Measurements from ENCODE around the gene C17orf100.
"Not testable (repeated sequence)": the region's sequence is repeated elsewhere in the genome, so short reads cannot be mapped to it uniquely, and the experiment has no call there.

Gene C17orf100

DNA sequence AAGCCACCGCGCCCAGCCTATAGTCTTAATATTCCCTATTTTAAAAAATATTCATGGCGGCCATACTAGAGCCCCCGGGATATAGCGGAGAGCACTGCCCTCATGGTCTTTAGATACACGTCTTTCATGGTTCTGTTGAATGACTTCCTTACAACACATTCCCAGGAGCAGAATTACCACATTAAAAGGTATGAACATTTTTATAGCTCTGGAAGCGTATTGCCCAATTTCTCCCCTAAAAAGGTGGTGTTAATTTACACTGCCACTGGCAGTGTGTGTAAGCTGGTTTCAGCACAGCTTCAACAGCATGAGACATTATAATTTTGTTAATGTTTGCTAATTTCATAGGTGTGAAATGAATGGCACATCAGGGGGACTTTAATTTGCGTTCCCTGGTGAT lies 19.0 kb downstream of the C17orf100 start:
- no peak for DNase-seq

DNA sequence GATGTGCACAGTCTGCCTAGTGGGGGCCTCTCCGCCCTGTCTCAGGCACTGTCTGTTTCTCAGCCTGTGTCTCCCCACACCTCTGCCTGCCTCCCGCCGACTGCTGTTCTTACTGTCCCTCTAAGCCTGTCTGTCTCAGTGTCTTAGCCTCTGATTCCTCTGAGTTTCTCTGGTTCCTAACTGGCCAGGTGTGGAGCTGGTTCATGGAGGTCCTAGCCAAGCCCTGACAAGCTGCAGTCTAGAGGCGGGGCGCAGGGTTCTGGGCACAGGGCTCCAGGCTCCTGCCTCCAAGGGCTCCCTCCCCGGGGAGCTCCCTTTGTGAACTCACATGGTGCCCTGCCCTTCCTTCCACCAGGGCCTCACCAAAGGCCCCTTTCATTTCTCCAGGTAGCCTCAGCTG lies 19.4 kb downstream of the C17orf100 start:
- DNase-seq = no peak

DNA sequence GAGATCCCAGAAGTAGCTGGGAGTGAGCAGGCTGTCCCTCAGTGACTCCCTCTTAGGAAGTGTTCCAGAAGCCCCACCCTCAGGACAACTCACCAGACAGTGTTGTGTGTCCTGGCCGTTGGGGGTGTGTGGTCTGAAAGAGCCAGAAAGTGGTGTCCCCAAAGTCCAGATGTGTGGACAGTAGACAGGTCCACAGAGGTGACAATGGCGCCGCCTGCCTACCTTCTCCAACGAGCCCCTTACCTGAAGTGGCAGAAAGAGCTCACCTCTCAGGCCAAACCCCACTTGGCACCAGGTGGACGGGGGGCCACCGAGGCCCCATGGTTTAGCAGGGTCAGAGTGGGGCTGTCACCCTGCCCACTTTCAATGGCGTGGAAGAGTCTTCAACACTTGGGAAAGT lies 19.9 kb downstream of the C17orf100 start:
- no peak for DNase-seq

DNA sequence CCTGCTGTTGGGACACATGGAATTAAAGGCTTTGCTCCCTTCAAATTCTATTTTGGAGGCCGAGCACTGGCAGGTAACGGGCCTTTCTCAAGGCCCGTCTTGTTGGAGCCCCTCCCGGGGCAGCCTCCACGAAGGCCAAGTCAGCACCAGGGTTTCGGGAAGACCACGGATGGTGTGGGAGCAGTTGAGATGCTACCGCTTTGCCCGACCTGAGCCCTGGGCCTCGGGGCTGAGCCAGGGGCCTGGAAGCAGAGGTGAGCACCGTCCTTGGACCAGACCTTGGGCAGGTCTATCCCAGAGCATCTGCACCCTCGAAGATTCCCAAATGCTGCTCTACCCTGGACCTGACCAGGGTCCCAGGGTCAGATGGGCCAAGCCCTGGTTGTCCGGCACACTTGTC lies 23.0 kb downstream of the C17orf100 start:
- no peak for DNase-seq

DNA sequence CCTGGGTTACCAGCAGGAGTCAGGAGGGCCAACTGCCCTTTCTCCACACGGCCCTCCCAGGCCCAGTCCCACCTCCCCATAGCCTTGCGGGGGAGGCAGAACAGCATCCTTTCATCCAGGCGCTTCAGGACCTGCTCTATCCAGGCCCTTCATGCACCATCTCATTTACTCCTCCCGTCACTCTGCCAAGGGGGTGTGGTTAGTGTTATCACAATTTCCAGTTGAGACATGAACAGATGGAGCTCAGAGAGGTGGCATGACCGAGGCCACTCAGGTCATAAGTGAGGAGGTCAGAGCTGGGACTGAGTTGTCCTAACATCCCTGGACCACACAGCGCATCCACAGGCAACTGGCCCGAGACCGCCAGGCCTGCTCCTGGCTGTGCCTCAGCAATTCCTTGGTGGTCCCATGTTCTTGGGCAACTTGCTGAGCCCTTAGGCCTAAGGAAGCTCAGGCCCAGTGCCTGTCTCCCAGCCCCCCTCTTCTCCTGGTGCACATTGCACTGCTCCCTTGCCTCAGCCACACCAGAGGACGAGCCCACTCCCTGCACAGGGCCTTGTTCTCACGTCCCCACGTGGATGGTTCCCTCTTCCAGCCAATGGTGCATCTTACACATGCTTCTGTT lies 23.8 kb downstream of the C17orf100 start:
- no peak for DNase-seq

DNA sequence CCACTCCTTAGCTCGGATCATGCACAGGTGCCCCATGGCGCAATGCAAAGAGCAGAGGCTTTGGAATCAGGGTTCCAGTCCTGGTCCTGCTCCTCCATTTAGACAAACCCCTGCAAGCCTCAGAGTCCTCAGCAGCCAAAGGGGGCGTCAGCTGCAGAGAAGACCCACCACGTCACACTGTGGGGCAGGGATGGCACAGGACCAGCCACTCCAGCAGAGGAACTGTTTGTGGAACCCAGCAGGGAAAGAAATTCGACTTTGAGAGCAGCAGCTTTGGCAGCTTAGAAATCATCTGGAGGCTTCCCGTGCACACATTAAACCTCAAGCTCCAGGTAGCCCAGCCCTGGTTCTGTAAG lies 25.2 kb downstream of the C17orf100 start:
- no peak for DNase-seq

DNA sequence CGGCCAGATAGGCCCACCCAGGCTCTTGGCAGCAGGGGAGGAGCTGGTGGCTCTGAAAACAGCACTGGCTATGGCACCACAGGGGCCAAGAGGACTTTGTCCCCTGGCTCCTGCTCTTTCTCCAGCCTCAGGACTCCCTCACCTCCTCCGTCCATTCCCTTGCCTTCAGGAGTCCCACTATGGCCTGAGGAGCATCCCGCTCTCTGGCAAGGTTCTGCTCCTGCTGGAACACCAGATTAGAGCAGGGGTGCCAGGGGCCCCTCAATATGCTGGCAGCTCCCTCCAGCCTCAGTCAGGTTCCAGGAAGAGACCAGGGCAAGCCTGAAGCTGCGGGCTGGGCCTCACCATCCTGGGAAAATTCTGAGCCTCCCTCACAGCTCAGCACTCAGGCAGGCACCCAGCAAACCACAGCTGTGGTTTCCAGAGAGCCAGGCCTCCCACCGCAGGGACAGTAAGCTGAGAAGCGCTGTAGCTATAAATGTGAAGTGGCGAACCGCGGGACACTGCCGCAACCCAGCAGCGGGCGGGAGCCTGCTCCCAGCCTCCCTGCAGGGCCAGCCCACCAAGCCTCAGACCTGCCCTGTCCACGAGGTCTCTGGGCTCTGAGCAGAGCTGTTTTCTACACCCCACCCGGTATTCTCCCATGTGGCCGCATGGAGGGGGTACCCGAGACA lies 25.7 kb downstream of the C17orf100 start:
- no peak for DNase-seq

DNA sequence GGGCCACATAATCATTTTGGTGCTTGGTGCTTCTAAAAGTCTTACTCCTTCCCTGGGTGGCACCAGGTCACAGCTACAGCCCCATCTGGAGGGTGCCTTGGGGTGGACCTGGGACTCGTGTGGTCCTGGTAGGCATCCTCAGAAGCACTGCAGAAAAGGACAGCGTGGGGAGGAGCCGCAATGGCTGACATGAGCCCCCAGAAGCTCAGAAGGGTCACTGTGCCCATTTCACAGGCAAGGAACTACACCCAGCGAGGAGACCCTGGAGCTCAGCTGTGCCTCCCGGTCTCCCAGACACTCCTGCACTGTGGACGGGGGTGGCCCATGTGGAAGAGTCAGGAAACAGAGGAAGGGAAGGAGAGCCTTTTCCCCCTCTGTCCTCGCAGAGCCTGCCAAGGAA lies 26.4 kb downstream of the C17orf100 start:
- no peak for DNase-seq

DNA sequence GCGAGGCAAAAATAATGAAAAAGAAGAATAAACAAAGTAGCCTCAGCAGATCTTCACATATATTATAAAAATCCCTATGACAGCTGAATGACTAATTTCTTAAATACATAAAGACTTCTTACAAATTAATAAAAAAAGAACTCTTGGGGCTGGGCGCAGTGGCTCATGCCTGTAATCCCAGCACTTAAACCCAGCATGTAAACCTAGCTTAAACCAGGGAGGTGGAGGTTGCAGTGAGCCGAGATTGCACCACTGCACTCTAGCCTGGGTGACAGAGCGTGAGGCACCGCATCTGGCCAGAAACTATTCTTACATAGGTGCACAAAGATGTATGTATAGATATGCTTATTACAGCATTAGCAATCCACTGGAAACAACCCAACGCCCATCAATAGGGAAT lies 27.7 kb downstream of the C17orf100 start:
- DNase-seq = no peak

DNA sequence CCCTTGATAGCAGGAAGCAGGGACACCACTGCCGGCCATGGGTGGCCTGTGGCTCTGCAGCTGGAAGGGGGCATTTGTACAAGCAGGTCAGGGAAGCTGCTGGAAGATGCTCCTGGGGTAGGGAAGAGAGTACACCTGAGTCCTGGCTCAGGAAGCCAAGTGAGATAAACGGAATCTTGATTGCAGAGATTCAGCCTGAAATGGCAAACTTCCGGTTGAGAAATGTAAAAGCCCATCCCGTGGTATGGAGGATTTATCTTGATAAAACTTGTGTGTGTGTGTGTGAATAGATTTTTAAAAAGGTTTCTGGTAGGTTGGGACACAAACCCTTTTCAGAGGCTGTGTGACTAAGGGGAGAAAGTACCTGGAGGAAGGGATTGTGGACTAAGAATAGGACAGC lies 29.6 kb downstream of the C17orf100 start:
- DNase-seq = no peak

DNA sequence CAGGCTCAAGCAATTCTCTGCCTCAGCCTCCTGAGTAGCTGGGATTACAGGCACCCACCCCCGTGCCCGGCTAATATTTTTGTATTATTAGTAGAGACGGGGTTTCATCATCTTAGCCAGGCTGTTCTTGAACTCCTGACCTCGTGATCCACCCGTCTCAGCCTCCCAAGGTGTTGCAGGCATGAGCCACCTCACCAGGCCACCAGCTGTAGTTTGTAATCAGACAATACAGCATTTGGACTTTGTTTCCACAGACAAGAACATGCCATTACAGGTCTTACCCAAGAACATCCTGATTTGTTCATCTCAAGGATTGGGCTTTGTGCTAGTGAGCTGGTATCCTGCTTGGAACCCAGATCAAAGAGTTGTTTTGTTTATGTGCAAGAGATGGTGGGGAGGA lies 30.1 kb downstream of the C17orf100 start:
- DNase-seq = no peak

DNA sequence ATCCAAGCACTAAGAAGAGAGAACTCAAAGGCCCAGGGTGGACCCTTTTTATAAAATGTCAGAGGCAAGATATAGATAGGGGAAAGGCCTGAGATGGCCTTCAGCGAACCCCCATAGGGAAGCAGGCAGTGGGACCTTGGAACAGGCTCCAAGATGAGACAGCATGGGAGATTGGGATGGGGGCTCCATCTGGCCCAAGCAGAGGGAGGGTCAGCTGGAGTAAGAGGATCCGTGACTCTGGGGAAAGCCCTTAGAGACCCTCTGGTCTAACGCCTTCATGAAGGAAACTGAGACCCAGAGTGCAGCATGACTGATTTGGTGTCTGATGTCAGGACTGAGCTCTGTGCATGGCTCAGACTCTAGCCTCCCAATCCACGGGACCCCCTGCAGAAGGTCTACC lies 30.8 kb downstream of the C17orf100 start:
- DNase-seq = no peak

DNA sequence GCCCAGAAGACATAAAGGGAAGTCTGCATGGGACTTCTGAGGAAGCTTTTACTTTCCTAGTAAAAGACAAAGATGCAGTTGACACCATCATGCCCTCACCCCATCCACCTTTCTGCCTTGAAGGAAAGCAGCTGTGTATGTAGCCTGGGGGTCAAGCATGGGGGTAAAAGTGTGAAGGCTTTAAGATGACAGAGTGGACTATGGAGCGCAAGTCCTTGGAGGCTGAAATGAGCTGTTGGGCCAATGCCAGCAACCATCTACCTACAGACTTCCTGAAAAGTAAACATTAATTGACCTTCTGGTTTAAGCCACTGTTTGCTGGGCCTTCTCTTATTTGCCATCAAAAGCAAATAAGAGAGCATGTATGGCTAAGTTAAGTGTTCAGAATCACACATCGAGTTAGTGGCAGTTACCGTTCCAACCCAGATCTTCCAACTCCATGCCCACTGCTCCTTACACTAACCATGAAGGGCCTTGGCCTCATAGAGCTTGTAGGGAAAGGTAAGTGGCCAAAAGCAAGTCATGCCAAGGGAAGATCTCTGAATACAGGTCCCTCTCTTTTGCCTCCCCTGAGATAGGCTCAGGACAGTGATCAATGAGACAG lies 31.6 kb downstream of the C17orf100 start:
- DNase-seq = no peak

DNA sequence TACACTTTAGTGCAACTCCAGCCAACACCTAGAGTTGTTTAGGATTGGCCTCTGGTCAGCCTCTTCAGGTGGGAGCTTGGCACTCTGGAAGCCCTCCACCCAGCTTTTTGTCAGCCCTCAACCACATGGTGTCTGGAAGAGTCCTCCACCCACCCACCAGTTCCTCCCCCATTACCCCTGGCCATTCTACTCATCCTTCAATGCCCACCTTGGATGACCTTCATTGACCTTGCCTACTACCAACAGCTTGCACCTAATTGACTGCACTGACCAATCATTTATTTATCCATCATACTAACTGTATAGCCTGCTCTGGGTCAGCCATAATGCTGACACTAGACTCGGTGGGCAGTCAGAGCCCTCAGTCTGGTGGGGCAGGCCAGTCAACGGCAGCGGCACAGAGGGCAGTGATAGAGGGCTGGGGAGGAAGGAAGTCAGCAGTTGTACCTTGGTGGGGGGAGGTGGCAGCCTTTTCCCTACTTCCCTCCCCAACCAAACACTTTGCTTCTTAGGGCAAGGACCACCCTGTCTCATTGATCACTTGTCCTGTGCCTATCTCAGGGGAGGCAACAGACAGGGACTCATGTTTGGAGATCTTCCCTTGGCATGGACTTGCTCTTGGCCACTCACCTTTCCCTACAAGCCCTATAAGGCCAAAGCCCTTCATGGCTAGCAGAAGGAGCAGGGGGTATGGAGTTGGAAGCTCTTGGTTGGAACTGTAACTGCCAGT lies 32.3 kb downstream of the C17orf100 start:
- DNase-seq = no peak

DNA sequence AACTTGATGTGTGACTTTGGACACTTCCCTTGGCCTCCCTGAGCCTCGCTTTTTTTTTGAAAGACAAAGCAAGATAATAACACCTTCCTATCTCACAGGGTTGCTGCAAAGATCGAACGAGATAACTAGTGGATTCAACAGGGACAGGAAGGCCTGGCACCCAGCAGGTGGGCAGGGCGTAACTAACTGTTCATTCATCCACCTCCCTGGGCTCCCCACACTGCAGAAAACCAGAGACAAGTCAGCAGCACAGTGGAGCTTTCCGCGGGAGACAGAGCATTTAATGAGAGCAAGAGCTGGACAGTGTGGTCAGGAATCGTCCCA lies 32.9 kb downstream of the C17orf100 start:
- DNase-seq = no peak

DNA sequence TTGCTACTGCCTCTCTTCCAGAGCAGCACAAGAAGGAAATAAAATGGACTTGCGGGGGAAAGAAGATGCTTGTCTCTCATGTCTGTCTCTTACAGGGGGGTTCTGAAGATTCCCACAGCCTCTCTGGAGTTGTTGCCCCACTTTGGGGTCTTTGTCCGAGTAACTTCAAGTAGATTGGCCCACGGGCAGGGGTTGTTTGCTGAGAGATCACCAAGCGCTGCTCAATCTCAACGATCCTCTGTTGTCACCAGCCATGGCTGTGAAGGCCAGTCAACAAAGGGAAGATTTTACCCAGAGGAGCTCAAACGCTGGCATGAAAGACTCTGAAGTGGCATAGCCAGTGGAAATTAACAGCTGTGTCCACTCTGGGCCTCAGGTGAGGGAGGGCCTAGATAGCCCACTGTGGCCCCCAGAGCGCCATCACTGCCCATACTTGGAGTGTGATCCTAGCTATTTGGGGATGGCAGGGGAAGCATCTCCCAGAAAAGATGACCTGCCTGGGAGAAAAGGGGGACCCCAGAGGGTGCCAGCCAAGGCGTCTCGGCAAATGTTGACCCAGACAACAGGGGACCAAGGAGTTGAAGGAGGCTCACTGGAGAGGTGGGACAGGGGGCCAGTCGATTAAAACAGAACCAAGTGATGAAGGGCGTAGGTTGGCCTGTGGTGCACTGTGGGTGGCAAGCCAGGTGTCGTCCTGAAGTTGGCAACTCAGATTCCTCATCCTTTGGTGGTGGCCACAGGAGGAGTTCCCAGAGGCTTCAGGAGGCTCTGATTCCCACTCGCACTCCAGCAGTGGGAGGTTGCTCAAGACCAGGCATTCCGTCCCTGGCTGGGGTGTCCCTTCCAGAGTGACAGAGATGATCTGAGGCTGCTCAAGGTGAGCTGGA lies 33.6 kb downstream of the C17orf100 start:
- no peak for DNase-seq

DNA sequence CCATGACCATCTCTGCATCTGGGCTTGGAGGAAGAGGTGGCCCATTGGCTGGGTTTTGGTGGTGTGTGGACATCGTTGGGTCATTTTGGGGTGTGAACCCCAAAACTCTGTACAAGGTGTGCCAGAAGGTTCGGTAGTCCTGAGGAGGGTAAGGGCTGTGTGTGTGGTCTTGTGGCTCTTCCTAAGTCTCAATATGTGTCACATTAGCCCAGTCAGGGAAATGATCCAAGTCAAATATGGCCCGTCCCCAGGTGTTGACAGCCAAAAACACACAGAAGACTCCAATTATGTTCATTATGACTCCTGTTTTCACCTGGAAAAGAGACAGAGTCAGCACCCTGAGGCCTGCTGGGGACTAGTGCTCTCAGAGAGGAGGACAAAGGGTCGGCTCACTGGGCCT lies 34.5 kb downstream of the C17orf100 start:
- DNase-seq = no peak

DNA sequence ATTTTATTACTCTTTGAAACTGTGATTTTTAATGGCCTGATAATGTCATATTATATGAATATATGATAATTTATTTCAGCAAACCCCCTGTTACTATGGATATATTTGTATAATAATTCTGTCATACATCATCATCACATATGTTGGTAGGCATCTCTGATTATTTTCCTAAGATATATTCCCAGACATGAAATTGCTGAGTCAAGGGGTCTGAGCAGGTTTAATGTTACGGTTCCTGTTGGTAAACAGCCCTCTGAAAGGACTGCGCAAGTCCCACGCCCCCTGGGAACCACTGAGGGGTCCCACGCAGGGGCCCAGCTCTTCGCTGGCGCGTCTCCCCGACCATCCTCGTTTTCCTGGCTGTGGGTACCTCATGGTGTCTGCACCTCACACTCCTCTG lies 37.4 kb downstream of the C17orf100 start:
- no peak for DNase-seq

DNA sequence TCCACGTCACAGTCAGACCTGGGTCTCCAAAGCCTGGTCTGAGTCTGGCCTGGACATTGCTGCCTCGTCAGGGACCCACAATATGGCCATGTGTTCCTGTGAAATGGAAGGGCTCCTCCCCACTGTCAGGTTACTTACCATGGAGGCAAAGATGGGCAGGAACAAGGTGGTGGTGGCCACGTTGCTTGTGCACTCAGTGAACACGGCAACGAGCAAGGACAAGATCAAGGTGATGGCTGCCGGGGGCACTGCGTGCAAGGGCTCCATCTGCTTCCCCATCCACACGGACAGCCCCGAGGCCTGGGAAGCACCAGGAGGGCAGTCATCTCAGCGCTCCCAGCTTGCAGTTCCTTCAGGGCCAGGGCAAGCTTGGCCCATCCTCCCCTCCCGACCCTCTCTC lies 39.1 kb downstream of the C17orf100 start:
- DNase-seq = no peak

DNA sequence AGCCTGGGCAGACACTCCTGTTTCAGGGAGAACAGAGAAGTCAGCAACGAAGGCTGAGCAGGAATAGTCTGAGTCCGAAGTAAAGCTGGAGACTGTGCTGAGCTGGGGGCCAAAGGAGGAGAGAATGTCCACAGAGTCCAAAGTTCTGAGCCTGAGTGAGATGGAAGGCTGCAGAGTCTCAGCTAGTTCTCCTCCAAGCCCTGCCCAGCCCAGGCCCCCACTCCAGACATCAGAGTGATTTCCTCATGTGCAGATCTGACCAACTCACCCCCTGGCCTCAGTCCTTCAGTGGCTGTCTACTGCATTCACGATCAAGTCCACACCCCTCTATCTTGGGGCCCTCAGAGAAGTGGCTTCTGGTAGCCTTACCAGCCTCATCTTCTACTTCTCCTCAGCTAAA lies 40.0 kb downstream of the C17orf100 start:
- no peak for DNase-seq

DNA sequence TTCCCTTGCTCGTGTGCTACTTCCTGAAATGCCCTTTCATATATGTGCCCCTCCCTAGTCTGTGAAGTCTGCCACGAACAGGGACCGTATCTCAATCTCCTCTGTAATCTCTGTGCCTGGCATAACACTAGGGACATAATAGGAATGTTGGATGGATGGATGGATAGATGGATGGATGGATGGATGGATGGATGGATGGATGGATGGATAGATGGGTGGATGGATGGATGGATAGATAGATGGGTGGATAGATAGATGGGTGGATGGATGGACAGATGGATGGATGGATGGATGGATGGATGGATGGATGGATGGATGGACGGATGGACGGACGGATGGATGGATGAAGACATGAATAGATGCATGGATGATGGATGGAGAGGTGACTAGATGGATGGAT lies 40.4 kb downstream of the C17orf100 start:
- DNase-seq = not testable (repeated sequence)

DNA sequence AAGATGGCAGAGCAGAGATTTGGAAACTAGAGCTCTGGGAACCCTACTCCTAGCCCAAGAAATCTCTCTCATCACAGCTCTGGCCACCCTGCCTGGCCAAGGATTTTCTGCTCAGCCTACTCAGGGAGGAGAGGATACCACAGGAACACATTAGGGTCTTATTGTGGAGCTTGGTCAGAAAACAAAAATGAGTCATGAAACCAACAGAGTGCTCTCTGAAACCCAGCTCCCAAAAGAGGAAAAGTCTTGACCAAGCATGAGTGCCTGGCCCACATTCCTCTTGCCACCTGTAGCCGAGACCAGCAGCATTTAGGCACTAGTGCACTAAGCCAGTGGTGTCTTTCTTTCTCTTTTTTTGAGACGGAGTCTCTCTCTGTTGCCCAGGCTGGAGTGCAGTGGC lies 43.5 kb downstream of the C17orf100 start:
- no peak for DNase-seq

DNA sequence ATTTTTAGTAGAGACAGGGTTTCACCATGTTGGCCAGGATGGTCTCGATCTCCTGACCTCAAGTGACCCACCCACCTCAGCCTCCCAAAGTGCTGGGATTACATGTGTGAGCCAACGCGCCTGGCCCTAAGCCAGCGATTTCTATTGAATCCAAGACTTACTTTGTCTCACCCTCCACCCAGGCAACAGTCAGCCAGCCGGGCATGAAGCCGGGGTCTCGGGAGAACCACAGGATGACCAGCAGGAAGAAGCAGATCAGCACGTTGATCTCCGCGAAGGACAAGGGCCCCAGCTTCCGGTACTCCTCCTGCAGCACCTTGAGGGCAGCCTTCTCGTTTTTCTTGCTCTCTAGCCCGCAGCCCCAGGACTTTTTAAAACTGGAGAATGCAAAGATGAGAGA lies 44.0 kb downstream of the C17orf100 start:
- DNase-seq = no peak
